HS-5 (cell line): ENCODE measurements around the gene GORAB.

Experiments used
- DNase-seq: peaks from one replicate; pipeline ENCODE4 v3.0.0-alpha.2; 2012; ENCODE audit warnings: low read depth

The GORAB gene

DNA sequence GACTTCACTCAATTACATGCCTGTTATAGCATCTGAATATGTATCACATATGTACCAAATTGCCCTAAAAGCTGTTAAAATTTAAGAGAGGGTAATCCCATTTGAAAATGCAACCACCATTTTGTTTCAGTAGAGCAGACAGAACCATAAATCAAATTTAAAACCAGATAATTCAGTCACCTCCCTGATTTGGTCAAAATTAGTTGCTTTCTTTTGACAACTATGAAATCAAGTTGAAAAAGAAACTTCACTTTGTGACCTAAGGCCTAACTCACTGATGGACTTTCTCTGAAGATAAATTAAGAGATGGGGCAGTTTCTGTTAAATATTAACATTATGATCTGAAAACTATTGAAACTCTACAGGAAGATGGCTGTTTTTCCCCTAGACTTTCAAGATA is 6.7 kb downstream of the GORAB start:
- no peak for DNase-seq

- no peak for DNase-seq
Measured at GRCh38 chr1:170539154-170539553, 7.2 kb downstream of the GORAB start.

DNA sequence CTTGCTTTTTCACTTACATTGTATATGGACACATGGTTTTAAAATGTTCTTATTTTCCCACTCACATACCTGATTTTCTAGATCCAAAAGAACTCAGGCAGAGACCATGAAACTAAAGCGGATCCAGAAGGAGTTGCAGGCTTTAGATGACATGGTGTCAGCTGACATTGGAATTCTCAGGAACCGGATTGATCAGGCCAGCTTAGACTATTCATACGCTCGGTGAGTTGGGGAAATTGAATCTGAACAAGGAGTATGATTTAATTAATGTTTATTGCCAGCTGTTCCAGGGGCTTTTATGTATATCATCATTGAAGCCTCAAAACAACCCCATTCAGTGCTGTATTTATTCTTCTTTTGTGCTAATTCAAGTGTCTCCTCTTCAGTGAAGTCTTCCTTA is 12.7 kb downstream of the GORAB start:
- no peak for DNase-seq

GRCh38 chr1:170545476-170545875 is 13.5 kb downstream of the GORAB start:
- peak; percentile 59 for DNase-seq

GRCh38 chr1:170547255-170547654 is 15.3 kb downstream of the GORAB start:
- DNase-seq: no peak

DNA sequence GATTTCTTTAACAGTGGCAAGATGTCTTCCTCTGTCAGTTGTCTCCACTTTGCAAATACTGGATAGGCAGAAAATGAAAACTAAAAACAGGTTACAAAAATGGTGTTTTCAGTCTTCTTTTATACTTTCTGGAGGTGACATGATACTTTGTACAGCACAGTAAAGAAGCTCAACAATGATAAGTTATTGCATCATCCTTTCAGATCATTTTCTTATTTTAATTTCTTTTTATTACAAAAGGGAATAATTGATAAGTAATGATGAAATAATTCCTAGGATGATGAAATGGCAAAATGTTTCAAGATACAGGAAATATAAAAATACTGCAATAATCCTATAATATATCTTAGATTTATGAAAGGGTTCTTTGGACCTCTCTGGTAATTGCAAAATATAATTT is 16.5 kb downstream of the GORAB start:
- DNase-seq: no peak

GRCh38 chr1:170555370-170555769 is 23.4 kb downstream of the GORAB start:
- DNase-seq: no peak

GRCh38 chr1:170556917-170557316 is 25.0 kb downstream of the GORAB start:
- peak; percentile 58 for DNase-seq

DNA sequence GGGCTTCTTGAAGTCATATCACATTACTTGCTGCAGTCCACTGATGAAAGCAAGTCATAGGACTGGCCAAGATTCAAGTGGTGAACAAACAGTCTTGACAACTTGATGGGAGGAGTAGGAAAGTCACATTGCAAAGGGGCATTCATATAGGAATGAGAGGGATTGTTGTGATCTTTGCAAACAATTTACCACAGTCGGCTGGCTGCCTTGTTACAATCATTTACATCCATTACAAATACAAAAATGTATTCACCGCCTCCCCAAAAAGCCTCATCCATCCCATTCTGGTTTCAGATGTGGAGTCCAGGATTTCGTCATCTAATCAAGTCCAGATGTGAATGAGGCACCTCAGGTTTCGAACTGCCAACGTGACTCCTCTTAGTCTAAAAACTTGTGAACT is 26.8 kb downstream of the GORAB start:
- no peak for DNase-seq

DNA sequence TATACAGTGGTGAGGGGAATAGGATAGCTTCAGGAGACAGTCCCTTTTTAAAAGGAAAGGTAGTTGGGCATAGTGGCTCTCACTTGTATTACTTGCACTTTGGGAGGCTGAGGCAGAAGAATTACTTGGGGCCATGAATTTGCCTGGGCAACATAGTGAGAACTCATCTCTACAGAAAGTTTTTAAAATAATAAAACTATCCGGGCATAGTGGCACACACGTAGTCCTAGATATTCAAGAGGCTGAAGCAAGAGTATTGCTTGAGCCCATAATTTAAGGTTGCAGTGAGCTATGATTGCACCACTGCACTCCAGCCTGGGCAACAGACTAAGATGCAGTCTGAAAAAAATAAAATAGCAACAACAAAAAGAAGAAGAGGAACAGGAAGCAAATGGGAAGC is 27.2 kb downstream of the GORAB start:
- no peak for DNase-seq

DNA sequence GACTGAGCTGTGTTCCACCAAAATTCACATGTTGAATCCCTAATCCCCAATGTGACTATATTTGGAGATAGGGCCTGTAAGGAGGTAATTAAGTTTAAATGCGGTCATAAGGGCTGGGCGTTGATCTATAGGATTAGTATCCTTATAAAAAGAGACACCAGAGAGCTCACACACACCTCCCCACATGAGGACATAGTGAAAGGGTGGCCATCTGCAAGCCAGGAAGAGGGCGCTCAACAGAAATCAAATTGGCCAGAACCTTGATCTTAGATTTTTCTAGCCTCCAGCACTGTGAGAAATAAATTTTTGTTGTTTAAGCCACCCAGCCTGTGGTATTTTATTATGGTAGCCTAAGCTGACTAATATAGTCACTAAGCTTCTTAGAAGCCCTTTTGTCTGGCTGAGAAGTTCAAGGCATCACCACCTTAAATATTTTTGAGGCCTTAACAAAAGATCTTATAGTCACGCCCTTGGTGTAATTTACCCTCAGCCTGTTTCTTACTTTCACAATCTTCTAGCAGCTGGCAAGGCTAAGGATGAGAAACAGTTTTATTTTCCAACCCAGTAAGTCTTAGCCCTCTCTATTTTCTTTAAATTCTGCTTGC is 28.8 kb downstream of the GORAB start:
- DNase-seq: no peak

- peak; percentile 42 for DNase-seq
Measured at GRCh38 chr1:170562646-170563338, 30.8 kb downstream of the GORAB start.

DNA sequence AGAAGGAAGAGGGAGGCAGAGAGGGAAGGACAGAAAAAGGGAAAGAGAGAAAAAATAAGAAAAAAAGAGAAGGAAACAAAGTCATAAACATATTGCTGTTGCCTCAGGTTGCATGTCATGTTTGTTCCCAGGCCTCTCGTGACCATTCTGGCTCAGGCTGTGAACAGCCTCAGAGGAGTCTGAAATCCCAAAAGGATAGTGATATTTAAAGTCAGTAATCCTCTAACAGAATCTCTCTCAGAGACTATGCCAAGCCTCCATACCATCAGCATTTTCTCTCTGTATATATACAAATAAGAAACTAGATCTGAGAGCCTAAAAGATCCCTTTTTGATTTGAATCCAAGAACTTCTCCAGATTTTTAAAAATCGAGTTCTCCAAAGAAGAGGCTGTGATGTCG is 35.2 kb downstream of the GORAB start:
- DNase-seq: no peak

- DNase-seq: no peak
Measured at GRCh38 chr1:170568197-170568596, 36.2 kb downstream of the GORAB start.

DNA sequence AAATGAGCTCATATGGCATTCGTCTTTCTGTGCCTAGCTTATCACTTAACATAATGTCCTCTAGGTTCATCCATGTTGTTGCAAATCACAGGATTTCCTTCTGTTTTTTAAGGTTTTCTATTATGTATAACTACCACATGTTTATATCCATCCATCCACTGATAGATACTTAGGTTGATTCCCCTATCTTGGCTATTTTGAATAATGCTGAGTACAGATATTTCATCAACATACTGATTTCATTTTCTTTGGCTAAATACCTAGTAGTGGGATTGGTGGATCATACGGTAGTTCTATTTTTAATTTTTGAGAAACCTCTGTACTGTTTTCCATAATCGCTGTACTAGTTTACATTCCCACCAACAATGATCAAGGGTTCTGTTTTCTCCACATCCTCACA is 45.0 kb downstream of the GORAB start:
- DNase-seq: no peak

DNA sequence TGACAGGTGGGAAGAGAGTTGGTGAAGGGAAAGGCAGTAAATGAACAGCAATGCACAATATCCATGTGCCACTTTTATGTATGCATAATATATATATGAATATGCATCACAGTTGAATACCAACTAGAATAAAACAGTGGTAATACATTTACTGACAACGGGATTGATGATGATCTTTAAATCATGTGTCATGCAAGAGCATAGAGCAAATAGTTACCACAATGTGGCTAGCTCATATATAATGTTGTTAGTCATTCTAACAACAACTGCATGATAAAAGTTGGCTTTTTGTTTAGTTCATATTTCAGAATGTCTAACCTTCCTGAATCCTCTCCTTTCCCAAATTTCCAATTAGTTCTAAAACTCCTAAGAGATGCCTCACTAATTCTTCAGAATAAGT is 46.4 kb downstream of the GORAB start:
- DNase-seq: no peak

DNA sequence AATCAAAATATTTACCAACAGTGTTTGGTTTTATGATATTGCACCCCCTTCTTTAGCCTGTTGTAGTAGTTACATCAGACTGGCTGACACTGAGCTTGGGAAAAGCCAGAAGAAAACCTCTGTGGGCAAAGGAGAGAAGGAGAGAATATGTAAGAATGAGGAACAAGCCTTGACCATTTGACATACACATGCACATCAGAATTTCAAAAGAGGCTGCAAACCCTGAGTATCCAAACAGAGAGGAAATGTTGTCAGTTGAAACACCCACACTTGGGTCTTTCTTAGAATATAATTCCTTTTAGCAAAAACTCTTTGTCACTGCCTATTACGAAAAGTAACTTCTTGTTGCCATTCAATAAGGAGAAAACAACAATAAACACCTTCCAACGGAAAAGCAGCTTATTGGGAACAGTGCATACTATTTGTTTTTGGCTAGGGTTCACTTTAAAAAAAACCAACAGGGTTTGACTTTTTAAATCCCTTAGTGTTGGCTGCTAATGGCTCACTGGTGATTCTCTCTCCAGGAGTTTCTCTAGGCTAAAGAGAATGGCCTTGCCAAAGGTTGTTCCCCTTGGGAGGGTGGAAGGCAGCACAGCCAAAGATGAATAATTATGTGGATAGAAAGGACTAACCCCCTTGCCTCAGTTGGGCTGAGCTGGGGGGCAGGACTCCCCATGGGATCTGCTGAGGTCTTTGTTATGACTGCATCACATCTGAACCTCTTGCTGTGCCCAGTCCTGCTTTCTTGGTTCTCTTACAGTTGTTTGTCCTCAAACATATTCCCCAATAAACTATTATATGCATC is 48.9 kb downstream of the GORAB start:
- no peak for DNase-seq

DNA sequence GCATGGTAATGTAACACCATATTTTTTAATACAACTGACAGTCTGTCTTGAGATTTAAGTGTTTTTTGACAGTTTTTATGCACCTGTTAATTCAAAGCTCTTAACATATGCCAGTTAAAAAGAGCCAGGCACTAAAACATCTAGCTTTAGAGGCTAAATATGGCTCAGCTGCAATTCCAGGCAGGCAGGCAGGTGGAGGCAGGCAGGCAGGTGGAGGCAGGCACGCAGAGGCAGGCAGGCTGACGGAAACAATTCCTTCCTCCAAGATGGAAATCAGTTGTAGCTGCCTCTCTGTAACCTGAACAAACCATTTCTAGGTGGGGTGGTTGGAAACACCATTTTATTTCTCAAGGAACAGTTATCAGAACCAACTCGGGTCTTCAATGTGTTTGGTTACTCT is 51.2 kb downstream of the GORAB start:
- DNase-seq: no peak

GRCh38 chr1:170586321-170587252 is 54.6 kb downstream of the GORAB start:
- DNase-seq: no peak

DNA sequence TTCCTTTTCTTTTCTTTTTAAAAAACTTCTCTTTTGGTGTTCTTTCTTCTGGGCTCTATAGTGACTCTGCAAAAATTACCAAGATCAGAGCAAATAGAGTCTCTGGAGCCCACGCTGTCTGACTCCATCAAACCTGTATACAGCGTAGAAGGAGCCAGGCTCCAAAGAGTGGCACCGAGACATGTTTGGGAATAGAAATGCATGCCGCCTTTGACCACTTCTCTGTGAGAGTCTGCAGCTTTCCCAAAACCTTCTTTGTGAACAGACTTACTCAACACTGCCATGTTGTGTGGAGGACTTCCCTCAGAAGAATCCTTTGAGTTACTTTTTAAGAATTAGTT is 55.3 kb downstream of the GORAB start:
- no peak for DNase-seq

DNA sequence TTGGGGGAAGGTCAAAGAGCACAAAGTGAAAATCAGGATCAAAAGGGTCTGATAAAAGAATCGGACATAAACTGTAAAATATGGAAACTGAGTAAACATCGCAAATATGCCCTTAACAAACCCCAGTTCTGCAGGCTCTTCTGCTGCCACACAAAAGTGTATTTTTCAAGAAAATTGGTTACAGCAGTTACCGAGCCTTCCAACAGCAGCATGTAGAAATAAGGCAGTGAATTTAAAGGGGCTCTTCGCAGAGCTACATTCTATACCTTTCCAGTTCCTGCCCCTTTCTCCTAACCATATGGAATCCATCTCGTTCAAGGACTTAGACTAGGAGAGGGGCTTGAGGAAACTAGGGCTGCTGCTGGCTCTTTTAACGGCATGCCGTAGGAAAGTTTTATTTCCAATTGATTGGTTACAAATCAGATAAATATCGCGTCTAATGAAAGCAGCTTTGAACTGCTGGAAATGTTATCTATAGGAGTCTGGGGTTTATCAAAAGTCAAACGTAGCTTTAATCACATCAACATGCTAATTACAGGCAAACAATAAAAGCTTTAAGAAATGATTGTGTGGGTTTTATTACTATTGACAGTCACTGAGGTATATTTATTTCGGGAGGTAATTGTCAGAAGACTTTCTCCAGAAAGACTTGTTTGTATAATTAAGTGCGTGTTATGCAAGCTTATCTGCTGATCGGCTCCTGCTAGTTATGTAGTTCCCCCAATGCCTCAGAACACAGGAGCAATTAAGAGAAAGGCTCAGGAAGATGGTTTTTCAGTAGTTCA is 59.1 kb downstream of the GORAB start:
- DNase-seq: no peak
